ELR (cell line): Measurements from ENCODE around the gene RAP1GAP2.
"Not testable (repeated sequence)": the region's sequence is repeated elsewhere in the genome, so short reads cannot be mapped to it uniquely, and the experiment has no call there.

Source experiments
- DNase-seq: peaks from one replicate; pipeline ENCODE4 v3.0.0-alpha.2; 2015; ENCODE audit warnings: low read depth

The RAP1GAP2 gene

DNA sequence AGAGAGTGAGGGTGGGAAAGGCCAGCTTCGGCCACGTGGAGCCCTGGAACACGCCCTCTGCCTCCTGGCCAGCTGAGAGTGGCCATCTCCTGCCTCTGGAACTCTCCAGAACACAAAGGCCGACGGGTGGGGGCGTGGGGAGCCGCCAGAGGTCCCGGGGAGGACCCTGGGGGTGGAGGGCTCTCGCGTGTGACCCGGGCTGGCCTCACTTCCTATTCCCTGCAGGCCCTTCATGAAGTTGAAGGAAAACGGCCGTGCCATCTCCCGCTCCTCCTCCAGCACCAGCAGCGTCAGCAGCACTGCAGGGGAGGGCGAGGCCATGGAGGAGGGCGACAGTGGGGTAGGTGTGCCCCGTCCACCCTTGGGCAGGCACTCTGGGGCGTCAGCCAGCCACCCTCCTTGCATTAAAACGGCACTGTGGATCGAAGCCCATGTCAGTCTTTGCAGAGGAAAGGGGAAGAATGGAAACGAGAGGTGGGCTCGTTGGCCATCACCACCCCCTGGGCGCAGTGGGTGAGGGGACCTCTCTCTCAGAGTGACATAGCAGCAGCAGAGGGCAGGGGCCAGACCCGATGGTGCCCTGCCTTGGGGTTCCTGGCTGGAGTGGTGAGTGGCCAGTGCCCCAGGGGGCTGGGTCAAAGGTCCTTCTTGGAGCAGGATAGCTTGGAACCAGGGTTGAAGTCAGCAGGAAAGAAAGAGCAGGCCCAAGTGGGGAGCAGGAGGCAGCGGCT lies 230.1 kb downstream of the RAP1GAP2 start:
- DNase-seq = no peak

DNA sequence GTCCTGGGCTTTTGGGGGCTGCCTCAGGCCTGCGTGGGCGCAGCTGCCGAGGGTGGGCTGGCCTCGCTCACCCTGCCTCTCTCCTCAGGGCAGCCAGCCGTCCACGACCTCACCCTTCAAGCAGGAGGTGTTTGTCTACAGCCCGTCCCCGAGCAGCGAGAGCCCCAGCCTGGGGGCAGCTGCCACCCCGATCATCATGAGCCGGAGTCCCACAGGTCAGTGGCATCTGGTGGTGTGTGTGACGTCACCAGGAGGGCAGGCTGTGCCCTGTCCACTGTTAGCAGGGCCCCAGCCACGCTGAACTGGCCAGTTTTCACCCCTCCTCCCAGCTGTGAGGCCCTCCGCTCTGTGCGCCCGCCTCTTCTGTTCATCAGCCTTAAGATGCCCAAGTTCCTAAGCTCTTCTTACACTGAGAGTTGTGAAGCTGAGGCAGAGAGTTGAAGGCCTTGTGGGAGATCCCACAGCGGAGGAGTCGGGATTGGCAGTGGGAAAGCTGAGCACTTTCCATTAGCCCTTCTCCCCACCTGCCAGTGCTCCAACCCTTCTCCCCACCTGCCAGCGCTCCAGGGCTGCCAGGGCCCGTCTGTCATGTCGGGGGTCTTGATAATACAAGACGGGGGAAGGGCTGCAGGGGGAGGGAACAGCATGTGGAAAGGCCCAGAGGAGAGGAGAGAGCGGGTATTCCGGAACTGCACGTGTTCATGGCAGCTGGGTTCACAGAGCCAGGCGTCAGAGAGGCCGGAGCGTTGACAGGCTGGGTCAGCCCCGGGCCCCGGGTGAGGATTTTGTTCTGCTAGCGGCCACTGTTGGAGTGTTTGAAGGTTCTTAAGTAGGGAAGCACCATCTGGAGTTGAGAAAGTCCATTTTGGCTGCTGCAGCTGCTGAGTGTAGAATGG lies 230.9 kb downstream of the RAP1GAP2 start:
- DNase-seq = no peak

DNA sequence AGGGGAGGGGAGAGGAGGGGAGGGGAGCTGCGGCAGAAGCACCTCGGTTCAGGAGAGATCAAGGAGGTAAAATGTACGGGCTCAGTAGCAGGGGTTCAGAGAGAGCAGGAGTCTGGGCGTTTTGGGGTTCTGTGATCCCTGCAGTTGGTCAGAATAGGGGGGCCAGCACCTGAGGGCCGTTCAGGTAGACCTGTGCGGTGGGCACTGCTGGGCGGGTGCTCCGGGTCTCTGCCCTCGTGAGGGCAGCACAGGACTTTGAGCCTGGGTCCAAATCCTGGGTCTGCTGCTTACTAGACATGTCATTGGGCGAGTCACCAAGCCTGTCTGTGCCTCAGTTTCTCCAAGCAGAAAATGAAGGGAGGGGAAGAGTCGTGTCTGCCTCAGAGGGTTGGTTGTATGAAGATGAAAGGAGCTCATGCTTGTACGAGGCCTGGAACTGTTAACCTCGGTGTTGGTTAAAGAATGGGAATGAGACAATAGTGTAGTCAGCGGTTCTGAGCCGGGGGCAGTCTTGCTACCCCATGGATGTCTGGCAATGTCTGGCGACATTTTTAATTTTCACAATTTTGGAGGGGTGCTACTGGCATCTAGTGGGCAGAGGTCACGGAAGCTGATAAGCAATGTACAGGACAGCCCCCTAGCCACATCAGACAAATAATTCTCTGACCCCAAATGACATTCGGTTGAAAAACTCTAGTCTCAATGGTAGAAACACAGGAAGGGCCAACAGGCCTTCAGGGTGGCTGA lies 231.7 kb downstream of the RAP1GAP2 start:
- no peak for DNase-seq

GRCh38 chr17:3029213-3029913 lies 233.1 kb downstream of the RAP1GAP2 start:
- no peak for DNase-seq

GRCh38 chr17:3030096-3030495 lies 233.9 kb downstream of the RAP1GAP2 start:
- DNase-seq = peak; percentile 65

- DNase-seq = not testable (repeated sequence)
These were observed 234.7 kb downstream of the RAP1GAP2 start for GRCh38 chr17:3030852-3031470.

GRCh38 chr17:3032258-3033247 lies 236.3 kb downstream of the RAP1GAP2 start:
- DNase-seq = no peak

DNA sequence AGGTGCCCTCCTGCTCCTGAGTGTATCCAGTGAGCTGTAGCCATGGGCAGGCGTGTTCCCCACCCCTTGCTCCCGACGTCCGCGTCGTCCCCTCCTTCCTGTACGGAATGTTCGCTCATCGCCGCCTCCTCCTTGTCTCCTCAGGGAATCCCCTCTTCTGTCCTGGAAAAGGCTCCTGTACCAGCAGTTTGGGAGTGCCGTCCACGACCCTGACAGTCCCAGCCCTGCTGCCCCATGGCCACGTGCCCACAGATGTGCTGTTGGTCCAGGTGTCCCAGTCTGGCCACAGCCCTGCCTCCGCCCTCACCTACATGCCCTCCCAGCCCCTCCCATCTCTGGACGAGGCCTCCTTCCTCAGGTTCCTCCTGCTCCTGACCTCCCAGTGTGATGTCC lies 237.0 kb downstream of the RAP1GAP2 start:
- no peak for DNase-seq

- no peak for DNase-seq
These were observed 237.7 kb downstream of the RAP1GAP2 start for GRCh38 chr17:3033741-3034577.

- DNase-seq = no peak
These were observed 238.3 kb downstream of the RAP1GAP2 start for GRCh38 chr17:3034578-3034920.

DNA sequence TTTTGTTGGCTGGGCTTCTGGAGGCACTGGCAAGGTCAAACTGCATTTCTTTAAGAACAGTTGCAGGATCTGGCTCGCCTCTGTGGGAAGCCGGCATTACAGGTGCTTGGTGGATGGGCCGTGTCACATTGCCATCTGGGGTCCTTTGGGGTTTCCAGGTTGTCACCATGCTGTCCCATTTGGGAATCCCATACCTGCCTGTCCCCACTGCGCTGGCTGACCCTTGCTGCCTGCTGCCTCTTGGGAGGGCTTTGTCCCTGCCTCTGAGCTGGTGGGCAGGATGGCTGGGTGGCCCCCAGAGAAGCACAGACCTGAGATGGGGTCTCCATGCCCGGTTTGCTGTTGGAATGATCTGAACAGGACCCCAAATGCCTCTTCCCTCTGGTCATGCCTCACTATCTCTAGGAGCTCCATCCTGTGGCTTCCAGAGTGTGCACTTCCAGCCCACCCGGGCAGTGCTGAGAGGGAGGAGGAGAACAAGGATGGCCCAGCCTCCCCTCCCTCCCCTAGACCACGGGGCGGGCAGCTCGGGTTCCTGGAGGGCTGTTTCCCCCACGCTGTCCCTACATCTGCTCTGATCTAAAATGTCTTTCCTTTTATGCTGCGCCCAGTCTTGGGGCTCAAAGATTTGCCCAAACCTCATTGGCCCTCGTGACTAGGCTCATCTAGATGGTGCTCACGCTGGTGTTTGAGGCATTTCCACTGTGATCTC lies 239.2 kb downstream of the RAP1GAP2 start:
- no peak for DNase-seq

GRCh38 chr17:3035968-3036280 lies 239.7 kb downstream of the RAP1GAP2 start:
- no peak for DNase-seq

DNA sequence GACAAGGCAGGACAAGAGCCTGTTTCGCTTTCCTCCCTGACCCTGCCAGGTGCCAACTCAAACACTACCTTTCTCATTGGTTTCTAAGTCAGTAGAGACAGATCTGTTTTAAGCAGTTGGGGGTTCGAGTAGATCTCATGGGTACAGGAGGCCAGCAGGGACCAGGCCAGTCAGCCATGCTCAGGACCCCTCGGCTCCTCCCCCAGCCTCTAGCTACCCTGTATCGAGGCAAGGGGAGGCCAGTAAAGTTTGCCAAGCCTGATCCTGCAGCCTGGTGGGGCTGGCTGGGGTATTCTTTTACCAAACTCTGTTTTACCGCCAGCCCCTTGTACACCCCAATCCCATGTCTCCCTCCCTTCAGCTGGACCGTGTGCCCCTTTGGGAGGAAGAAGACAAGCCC lies 240.6 kb downstream of the RAP1GAP2 start:
- no peak for DNase-seq

GRCh38 chr17:3037259-3037658 lies 241.0 kb downstream of the RAP1GAP2 start:
- no peak for DNase-seq

- no peak for DNase-seq
These were observed 242.7 kb downstream of the RAP1GAP2 start for GRCh38 chr17:3038941-3039340.

GRCh38 chr17:3039736-3040135 lies 243.5 kb downstream of the RAP1GAP2 start:
- no peak for DNase-seq

GRCh38 chr17:3040882-3041281 lies 244.6 kb downstream of the RAP1GAP2 start:
- no peak for DNase-seq

DNA sequence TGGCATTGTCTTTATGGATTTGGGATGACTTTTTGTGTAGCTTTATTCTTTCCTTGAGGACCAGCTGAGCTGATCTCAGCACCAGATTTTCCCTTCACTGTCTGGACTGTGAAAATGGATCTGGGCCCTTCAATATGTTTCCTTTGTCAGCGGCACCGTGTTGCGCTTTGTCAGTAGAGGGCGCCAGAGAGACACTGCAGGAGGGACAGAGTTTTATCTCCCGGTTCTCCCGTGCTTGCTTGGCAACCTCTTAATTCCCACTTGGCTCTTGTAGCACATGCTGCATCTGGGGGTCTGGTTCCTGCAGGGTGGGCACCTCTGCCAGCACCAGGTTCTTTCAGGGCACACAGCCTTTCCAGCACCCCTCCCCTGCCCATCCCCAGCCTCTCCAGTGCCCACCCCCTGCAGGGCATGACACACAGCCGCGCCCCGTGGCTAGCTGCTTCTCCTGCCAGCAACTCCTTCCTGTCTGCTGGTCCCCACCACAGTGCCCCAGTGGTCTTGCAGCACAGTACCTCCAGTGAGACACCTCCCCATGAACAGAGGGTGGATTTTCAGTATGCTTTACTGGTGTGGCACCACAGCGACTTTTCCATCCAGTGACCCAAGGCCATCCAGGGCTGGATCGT lies 247.6 kb downstream of the RAP1GAP2 start:
- peak; percentile 19 for DNase-seq
